H1 (cell line): Measurements from ENCODE around the gene TPSD1. TPM values are rescaled to one million over a fixed set of nuclear protein-coding genes. Genes with fewer than 3 reads are reported as not detected.

ENCODE experiments used
- KDM1A ChIP-seq: fragments of 200-600, 300-600 bp; sonication (generic); IDR thresholded peaks from 2 replicates; pipeline ENCODE4 v1.7.1; 2016; ENCODE audit warnings: mild to moderate bottlenecking, low read length, borderline replicate concordance
- POLR2A ChIP-seq, 2 experiments: IDR thresholded peaks; 1 replicate in 1 of 2; 2 replicates in 1 of 2; pipeline ENCODE4 v1.6.1; 2011; ENCODE audit warnings: low read depth in 2 of 2, low read length in 2 of 2, mild to moderate bottlenecking in 2 of 2; ENCODE audit errors: control extremely low read depth in 1 of 2
- RXRA ChIP-seq: IDR thresholded peaks from 2 replicates; pipeline ENCODE4 v1.6.1; 2011; ENCODE audit warnings: low read depth, mild to moderate bottlenecking, low read length, moderate library complexity; ENCODE audit not compliant: insufficient read depth
- TEAD4 ChIP-seq: IDR thresholded peaks from 2 replicates; pipeline ENCODE4 v1.6.1; 2012; ENCODE audit warnings: low read depth, low read length, inconsistent platforms, mixed read lengths
- polyA plus RNA-seq, 7 experiments: library from polyadenylated mRNA; depleted of rRNA in 3 of 7; stranded (reverse) in 5 of 7; unstranded in 2 of 7; fragments of >200 nt in 5 of 7; fragments of 200-250 nt in 2 of 7; gene quantifications; 1 replicate in 5 of 7; 2 replicates in 1 of 7; 4 replicates in 1 of 7; pipeline versions ENCODE4 v1.2.1 to v1.2.3, GENCODE V29; 2011 to 2013; ENCODE audit warnings: missing spikeins in 2 of 7, mixed read lengths in 2 of 7
- total RNA-seq: library from RNA; stranded (reverse); fragmentation: NEBNext Ultra II Directional; extraction: Animal tissue kit (Norgen Biotek cat#: 25700); gene quantifications from 2 replicates; pipeline ENCODE4 v1.2.1, GENCODE V29; 2021
- TF ChIP-seq, protein P1 (sequence below): fragments of 300-600 bp; sonication (generic); IDR thresholded peaks from 2 replicates; pipeline ENCODE4 v1.7.1; 2012; ENCODE audit warnings: low read length, moderate library complexity, mild to moderate bottlenecking, inconsistent platforms; ENCODE audit not compliant: insufficient replicate concordance

Gene TPSD1
- total and polyA plus RNA-seq, 2 of the 8 experiments (the other 6 are each of a cell fraction or from before 2014, with no cell fraction given): 0.26 TPM; not detected in 1

DNA sequence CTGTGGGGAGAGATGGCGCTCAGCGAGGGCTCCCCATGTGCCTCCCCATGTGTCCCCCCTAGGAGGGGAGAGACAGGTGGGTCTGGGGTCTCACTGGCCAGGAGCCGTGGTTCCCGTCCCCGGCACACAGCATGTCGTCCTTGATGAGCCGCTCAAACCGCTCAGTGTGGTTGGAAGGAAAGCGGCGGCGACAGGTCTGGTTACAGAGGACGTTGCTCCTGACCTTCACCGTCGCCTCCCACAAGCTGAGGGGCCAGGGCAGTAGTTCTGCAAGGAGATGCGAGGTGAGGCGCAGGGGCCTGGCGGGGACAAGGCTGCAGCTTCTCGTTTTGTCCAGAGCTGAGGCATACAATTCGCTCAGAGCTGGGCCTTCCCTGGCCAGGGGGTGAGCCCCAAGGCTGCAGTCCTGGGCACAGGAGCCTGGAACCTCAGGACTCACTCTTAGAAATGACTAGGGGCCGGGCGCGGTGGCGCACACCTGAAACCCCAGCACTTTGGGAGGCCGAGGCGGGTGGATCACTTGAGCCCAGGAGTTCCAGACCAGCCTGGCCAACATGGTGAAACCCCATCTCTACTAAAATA, 30.7 kb downstream of the TPSD1 start (continued):
- TF ChIP-seq, protein P1, sequence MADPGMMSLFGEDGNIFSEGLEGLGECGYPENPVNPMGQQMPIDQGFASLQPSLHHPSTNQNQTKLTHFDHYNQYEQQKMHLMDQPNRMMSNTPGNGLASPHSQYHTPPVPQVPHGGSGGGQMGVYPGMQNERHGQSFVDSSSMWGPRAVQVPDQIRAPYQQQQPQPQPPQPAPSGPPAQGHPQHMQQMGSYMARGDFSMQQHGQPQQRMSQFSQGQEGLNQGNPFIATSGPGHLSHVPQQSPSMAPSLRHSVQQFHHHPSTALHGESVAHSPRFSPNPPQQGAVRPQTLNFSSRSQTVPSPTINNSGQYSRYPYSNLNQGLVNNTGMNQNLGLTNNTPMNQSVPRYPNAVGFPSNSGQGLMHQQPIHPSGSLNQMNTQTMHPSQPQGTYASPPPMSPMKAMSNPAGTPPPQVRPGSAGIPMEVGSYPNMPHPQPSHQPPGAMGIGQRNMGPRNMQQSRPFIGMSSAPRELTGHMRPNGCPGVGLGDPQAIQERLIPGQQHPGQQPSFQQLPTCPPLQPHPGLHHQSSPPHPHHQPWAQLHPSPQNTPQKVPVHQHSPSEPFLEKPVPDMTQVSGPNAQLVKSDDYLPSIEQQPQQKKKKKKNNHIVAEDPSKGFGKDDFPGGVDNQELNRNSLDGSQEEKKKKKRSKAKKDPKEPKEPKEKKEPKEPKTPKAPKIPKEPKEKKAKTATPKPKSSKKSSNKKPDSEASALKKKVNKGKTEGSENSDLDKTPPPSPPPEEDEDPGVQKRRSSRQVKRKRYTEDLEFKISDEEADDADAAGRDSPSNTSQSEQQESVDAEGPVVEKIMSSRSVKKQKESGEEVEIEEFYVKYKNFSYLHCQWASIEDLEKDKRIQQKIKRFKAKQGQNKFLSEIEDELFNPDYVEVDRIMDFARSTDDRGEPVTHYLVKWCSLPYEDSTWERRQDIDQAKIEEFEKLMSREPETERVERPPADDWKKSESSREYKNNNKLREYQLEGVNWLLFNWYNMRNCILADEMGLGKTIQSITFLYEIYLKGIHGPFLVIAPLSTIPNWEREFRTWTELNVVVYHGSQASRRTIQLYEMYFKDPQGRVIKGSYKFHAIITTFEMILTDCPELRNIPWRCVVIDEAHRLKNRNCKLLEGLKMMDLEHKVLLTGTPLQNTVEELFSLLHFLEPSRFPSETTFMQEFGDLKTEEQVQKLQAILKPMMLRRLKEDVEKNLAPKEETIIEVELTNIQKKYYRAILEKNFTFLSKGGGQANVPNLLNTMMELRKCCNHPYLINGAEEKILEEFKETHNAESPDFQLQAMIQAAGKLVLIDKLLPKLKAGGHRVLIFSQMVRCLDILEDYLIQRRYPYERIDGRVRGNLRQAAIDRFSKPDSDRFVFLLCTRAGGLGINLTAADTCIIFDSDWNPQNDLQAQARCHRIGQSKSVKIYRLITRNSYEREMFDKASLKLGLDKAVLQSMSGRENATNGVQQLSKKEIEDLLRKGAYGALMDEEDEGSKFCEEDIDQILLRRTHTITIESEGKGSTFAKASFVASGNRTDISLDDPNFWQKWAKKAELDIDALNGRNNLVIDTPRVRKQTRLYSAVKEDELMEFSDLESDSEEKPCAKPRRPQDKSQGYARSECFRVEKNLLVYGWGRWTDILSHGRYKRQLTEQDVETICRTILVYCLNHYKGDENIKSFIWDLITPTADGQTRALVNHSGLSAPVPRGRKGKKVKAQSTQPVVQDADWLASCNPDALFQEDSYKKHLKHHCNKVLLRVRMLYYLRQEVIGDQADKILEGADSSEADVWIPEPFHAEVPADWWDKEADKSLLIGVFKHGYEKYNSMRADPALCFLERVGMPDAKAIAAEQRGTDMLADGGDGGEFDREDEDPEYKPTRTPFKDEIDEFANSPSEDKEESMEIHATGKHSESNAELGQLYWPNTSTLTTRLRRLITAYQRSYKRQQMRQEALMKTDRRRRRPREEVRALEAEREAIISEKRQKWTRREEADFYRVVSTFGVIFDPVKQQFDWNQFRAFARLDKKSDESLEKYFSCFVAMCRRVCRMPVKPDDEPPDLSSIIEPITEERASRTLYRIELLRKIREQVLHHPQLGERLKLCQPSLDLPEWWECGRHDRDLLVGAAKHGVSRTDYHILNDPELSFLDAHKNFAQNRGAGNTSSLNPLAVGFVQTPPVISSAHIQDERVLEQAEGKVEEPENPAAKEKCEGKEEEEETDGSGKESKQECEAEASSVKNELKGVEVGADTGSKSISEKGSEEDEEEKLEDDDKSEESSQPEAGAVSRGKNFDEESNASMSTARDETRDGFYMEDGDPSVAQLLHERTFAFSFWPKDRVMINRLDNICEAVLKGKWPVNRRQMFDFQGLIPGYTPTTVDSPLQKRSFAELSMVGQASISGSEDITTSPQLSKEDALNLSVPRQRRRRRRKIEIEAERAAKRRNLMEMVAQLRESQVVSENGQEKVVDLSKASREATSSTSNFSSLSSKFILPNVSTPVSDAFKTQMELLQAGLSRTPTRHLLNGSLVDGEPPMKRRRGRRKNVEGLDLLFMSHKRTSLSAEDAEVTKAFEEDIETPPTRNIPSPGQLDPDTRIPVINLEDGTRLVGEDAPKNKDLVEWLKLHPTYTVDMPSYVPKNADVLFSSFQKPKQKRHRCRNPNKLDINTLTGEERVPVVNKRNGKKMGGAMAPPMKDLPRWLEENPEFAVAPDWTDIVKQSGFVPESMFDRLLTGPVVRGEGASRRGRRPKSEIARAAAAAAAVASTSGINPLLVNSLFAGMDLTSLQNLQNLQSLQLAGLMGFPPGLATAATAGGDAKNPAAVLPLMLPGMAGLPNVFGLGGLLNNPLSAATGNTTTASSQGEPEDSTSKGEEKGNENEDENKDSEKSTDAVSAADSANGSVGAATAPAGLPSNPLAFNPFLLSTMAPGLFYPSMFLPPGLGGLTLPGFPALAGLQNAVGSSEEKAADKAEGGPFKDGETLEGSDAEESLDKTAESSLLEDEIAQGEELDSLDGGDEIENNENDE: no peak
- TF ChIP-seq KDM1A: no peak
- no peak for TF ChIP-seq POLR2A (IDR thresholded peaks at IDR 0.05; ENCODE audit: control extremely low read depth in 1 of 2, low read depth in 2 of 2, low read length in 2 of 2)
- no peak for TF ChIP-seq RXRA
- no peak for TF ChIP-seq TEAD4
- TF ChIP-seq, all 59 proteins: peak for 0
